ENCODE data around the gene BMP8B.
"Not testable (repeated sequence)": the region's sequence is repeated elsewhere in the genome, so short reads cannot be mapped to it uniquely, and the experiment has no call there.

DNA sequence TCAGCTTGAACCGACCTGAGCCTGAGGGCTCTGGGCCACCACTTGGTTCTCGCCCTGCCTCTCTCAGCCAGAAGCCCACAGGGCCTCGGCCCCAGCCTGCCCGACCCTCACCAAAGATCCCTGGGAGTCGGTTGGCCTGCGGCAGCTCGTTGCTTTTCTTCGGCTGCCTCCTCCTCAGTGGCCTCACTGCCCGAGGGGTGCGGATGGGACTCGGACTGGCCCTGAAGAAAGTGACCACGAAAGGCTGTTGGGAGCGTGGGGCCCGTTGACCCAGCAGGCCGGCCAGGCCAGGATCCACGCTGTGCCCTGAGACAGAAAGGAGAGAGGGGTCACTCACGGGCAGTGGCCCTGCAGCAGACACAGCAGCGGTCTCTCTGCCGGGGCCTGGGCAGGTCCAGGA, 24.2 kb downstream of the BMP8B start:
- TF ChIP-seq CTCF (conservative IDR thresholded peaks at IDR 0.05); ZFX (IDR thresholded peaks at IDR 0.05): not testable (repeated sequence)
